ENCODE data around the gene EPHB3.
A peak's percentile ranks its signal among the peaks of the same experiment; 100 is the strongest.

The EPHB3 gene

DNA sequence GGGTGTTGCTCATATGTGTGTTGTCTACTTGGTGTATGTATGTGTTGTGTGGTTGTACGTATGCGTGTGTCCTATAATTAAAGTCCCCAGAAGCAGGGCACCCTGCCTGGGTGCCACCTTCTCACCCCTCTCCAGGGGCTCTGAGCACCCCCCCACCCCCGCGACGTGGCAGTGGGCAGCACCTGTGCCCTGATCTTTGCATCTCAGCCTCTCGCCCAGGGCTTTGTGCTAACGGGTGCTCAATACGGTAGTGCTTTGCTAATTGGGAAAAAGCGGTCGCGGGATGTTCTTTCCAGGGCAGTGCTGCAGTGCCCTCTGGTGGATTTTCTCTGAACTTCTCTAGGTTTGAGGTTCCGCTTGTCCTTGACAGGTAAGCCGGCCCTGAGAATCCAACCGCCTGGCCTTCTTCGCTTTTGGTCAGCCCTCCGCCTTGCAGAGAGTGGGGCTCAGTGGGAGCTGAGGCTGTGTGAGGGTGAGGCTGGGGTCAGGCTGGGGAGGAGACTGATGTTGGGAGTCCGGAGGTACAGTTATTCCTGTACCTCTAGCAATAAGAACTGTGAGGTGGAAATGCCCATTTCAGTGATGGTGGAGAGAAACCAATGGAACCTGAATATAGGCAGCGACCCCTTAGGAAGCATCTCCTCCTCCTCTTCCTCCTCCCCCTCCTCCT, 17.6 kb upstream of the EPHB3 start:
- DNase-seq = peak in 4 of 5 experiments; percentile 44 to 78 (median 54)

DNA sequence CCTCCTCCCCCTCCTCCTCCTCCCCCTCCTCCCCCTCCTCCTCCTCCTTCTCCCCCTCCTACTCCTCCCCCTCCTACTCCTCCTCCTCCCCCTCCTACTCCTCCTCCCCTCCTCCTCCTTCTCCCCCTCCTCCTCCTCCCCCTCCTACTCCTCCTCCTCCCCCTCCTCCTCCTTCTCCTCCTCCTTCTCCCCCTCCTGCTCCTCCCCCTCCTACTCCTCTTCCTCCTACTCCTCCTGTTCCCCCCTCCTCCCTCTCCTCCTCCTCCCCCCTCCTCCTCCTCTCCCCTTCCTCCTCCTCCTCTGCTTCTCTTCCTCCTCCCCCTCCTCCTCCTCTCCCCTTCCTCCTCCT, 17.1 kb upstream of the EPHB3 start:
- DNase-seq = no peak

GRCh38 chr3:184545769-184546168, 15.8 kb upstream of the EPHB3 start:
- DNase-seq = no peak

GRCh38 chr3:184546252-184546651, 15.3 kb upstream of the EPHB3 start:
- DNase-seq = no peak

DNA sequence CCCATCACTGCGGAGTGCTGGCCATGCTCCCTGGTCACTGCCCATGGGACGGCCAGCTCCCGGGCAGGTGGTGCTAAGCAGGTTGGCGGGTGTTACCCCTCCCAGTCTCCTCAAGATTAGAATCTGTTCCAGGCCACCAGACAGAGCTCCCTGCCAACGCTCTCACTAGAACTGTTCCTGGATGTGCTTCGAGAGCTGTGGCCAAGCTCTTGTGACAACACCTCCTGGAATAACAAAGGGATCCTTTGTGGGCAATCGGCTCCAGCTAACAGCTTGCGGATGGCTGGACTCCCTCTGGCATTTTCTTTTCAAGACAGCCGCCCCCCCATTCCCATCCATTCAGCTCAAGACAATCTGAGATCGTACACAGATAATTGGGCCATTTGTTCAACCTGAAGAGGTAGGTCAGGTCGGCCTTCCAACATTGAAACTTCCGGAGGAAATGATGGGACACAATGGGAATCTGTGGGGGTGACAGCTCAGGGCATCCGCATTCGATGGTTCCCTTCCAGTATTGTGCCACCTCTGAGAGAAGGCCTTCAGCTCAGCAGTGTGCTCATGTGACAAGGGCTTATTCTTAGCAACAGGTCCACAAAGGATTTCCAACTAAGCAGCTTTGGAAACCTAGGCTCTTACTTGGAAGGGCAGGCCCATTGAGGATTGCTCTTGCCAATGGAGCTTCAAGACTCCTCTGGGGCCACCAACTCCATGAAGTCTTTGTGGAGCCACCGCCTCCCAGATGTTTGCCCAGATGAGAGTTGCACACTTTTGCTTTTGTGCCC, 11.6 kb upstream of the EPHB3 start:
- DNase-seq = no peak

DNA sequence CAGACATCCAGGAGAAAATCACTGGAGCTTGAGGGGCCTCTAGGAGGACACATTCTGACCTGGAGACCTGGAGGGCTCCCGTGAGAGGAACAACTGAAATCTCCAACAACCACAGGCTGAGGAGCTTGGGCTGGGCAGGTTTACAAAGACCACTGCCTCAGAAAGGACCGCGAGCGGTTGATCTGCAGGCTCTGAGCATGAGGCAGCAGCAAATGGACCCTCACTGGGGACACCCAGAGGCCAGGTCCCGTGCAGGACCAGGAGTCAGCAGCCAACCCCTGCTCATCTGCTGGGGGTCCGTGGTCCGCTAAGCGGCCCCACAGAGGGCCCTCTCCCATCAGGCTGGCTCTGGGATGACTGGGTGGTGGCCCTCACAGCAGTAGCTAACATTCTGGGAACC, 10.5 kb upstream of the EPHB3 start:
- DNase-seq = no peak

GRCh38 chr3:184551614-184552256, 9.8 kb upstream of the EPHB3 start:
- no peak for DNase-seq

DNA sequence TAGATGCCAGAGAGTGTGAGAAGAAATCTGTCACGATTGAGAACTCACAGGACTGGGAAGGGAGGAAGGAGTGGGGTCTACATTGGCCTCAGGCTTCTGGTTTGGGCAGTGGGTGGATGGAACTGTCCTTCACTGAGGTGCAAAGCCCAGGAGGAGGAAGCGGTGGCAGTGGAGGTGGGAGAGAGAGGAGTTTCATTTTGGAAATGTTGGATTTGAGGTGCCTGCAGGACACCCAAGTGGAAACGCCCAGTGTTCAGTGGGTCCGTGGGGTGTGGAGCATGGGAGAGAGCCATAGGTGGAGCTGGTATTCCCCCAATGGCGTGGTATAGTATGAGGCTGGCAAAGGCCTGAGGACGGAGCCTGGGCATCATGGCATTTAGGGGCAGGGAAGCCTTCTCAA, 9.3 kb upstream of the EPHB3 start:
- DNase-seq = no peak

DNA sequence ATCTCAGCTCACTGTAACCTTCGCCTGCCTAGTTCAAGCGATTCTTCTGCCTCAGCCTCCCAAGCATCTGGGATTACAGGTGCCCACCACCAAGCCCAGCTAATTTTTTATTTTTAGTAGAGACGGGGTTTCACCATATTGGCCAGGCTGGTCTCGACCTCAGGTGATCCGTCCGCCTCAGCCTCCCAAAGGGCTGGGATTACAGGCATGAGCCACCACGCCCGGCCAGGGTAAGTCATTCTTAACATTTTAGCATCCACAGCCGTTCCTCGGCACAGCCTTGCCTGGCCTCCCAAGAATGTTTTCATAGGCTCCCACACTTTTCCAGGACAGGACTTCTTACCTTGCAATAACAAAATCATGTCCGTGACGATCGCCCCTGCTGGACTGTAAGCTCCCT, 8.7 kb upstream of the EPHB3 start:
- no peak for DNase-seq

DNA sequence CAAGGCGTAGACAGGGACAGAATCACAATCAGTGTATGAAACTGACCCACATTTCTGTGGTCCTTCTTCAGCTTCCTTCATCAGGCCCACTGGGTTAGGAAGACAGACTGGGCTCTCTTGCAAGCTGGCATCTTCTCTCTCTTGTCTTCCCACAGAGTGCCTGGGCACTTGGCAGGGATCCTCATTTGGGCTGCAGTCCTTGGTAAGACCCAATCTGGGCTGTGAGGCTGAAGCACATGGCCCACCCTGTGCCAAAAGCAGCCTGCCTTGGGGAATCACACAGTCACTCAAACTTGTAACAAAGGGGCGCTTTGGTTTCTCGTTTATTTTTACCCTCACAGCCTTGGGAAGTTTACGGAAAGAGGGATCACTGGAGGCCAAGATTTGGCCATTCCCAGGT, 8.2 kb upstream of the EPHB3 start:
- DNase-seq = no peak

- DNase-seq = no peak
These were observed 7.1 kb upstream of the EPHB3 start for GRCh38 chr3:184554461-184554860.

DNA sequence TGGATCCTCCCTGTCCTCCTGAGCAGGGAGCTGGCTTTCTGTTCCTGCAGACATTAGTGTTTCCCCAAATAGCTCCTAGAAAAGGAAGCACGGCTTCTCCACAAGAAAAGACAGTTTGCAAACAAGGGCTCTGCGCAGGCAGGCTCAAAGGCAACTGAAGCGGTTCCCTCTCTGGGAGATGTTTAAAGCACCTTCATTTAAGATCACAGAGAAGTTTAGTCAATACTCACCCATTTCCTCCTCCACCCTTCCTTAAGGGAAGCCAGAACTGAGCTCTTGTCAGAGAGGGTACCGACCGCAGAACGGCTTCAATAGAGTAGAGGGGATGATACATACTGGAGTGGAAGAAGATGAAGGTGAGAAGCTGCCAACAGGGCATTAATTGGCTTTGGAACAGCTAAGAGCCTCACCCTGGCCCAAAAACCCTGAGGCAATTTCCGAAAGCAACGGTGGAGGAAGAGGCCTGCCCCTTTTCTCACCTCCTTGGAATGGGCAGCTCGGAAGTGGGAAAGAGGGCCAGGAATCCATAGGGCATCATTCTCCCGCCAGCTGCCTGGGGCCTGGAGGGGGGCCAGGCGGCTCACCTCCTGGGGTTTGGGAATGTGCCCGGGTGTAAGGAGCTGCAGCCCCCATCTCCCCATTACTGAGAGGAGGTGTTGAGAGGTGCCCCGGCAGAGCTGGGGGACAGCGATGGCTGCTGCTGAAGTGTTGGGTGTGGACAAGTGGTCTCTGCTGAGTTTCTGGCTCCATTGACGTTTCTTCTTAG, 4.8 kb upstream of the EPHB3 start:
- peak in 2 of 5 experiments; percentile 7 to 41 for DNase-seq

- DNase-seq = no peak
These were observed 4.1 kb upstream of the EPHB3 start for GRCh38 chr3:184557348-184557950.

DNA sequence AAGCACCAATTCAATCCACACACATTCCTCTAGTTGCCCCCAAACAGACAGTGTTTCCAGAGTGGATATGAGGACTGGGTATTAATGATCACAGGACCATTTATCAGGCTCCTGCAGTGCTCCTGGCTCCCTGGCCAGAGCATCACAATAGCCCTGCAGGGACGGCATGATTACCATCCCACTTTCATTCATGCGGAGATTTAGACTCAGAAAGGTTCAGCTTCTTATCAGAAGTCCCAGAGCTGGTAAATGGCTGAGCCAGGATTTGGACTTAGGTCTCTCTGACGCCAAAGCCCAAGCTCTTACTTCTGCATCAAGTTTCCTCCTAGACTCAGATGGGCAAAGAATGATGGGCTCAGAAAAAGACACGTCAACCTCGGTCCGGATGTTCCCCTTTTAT, 2.9 kb upstream of the EPHB3 start:
- DNase-seq = no peak

- DNase-seq = no peak
These were observed 2.2 kb upstream of the EPHB3 start for GRCh38 chr3:184559336-184559735.

- DNase-seq = no peak
These were observed 1.1 kb upstream of the EPHB3 start for GRCh38 chr3:184560531-184560930.

- DNase-seq = peak in 1 of 5 experiments; percentile 19
These were observed 610 bp downstream of the EPHB3 start for GRCh38 chr3:184561913-184562877.

- DNase-seq = no peak
These were observed 1.4 kb downstream of the EPHB3 start for GRCh38 chr3:184562878-184563560.

- peak in 1 of 5 experiments; percentile 17 for DNase-seq
These were observed 2.0 kb downstream of the EPHB3 start for GRCh38 chr3:184563561-184563925.

DNA sequence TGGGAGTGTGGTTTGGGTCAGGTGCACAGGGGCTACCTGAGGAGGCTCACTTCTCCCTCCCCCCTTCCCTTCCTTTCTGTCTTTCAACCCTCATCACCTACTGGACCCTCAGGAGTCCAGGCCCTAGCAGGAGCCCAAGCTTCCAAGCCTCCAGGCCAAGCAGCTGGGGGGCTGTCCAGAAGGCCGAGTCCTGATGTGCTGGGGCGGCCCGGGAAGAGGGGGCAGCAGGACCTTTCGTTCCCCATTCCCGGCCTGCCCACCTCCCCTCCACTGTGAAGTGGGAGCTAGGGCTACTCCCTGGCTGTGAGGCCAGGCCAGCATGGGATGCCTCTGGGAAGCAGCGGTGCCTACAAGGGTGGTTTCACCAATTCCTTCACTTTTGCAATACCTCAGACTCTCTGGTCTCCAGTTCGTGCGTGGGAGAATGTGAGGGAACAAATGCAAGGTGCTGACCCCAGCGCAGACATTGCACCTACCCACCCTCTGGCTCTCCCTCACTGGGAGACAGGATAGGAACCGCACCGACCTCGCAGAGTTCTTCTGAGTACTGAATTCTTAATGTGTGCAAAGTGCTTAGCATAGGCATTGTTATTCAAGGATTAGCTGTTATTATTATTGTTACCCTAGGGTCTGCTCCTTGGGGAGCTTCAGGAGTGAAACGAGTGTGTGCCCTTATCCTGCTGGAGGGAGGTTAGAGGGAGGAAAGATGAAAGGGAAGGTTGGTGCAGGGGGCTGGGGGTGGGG, 2.5 kb downstream of the EPHB3 start:
- DNase-seq = no peak

All from T-helper 2 cell (primary cell).